IgD-negative memory B cell (primary cell): Measurements from ENCODE around the gene KRTCAP2. TPM values are rescaled to one million over a fixed set of nuclear protein-coding genes. Genes with fewer than 3 reads are reported as not detected.
"Not testable (repeated sequence)": the region's sequence is repeated elsewhere in the genome, so short reads cannot be mapped to it uniquely, and the experiment has no call there.

Experiments used
- H3K27ac Mint-ChIP-seq, 3 donors: one replicate each; pipeline ENCODE4 v1.8.0; 2020 to 2022; ENCODE audit warnings: mild to moderate bottlenecking in 3 of 3, mixed read lengths in 3 of 3, moderate library complexity in 1 of 3
- H3K27me3 Mint-ChIP-seq: one replicate; pipeline ENCODE4 v1.8.0; 2021; ENCODE audit warnings: mixed read lengths
- H3K36me3 Mint-ChIP-seq: one replicate; pipeline ENCODE4 v1.8.0; 2020; ENCODE audit warnings: mild to moderate bottlenecking, mixed read lengths
- H3K4me1 Mint-ChIP-seq, 3 donors: one replicate each; pipeline ENCODE4 v1.8.0; 2020 to 2022; ENCODE audit warnings: mixed read lengths in 3 of 3, mild to moderate bottlenecking in 1 of 3
- H3K4me3 Mint-ChIP-seq, 4 donors: one replicate each; pipeline ENCODE4 v1.8.0; 2020 to 2022; ENCODE audit warnings: mild to moderate bottlenecking in 4 of 4, mixed read lengths in 4 of 4, moderate library complexity in 3 of 4
- H3K9me3 Mint-ChIP-seq, 3 donors: one replicate each; pipeline ENCODE4 v1.8.0; 2020 to 2021; ENCODE audit warnings: mixed read lengths in 3 of 3, mild to moderate bottlenecking in 1 of 3
- polyA plus RNA-seq: library from polyadenylated mRNA; unstranded; fragments of 300-500 nt; fragmentation: Illumina TruSeq; gene quantifications from one replicate; pipeline ENCODE4 v1.2.3, GENCODE V29; 2021

The KRTCAP2 gene
- polyA plus RNA-seq, 1 donor from 2014 or later = 420 TPM

GRCh38 chr1:155193991-155194240 lies 20.8 kb upstream of the KRTCAP2 start:
- H3K9me3 Mint-ChIP-seq, H3K27me3 Mint-ChIP-seq, H3K36me3 Mint-ChIP-seq: not testable (repeated sequence)
- peak overlapping the region; percentile 80 to 98 (median 95) for H3K27ac Mint-ChIP-seq
- peaks cover 5 to 15% (median 12%) of the 10 kb centered on the region in 3 donors for H3K4me1 Mint-ChIP-seq
- H3K4me3 Mint-ChIP-seq = peak overlapping the region; percentile 65 to 97 (median 92)

DNA sequence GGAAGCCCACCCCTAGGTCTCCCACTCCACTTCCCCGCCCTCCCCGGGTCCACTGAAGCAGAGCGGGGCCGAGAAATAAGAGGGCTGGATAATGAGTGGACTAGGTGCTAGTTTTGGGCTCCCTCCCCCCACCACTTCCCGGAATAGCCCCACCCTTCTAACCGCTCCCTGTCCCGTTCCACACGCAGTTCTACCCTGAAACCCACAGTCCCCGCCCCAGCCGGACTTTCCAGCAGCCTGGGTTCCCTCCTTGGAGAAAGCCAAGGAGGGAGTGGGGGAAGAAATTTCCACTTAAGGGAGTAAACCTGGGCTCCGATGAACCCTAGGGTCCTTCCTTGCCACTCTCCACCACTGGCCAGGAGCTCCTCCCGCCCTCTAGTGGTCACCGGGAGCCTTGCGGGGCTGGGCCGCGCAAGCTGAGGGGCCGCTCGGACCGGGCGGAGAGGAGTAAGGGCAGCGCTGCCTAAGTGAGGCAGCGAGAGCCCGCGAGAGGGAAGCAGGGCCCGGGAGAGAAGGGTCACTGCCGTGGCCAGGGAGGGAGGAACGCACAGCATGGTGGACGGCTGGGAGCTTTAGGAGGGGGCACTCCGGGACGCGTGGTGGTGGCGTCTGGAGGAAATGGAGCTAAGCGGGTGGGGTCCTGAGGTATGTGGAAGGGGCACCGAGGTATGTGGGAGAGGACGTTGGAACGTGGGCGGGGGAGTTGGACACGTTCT lies 20.3 kb upstream of the KRTCAP2 start:
- no peaks in the 10 kb centered on the region for H3K27me3 Mint-ChIP-seq
- H3K36me3 Mint-ChIP-seq = no peaks in the 10 kb centered on the region
- no peaks in the 10 kb centered on the region for H3K9me3 Mint-ChIP-seq
- peaks cover 5 to 15% (median 12%) of the 10 kb centered on the region in 3 donors for H3K4me1 Mint-ChIP-seq
- peak overlapping the region; percentile 80 to 98 (median 95) for H3K27ac Mint-ChIP-seq
- H3K4me3 Mint-ChIP-seq = peak overlapping the region; percentile 65 to 97 (median 92)

DNA sequence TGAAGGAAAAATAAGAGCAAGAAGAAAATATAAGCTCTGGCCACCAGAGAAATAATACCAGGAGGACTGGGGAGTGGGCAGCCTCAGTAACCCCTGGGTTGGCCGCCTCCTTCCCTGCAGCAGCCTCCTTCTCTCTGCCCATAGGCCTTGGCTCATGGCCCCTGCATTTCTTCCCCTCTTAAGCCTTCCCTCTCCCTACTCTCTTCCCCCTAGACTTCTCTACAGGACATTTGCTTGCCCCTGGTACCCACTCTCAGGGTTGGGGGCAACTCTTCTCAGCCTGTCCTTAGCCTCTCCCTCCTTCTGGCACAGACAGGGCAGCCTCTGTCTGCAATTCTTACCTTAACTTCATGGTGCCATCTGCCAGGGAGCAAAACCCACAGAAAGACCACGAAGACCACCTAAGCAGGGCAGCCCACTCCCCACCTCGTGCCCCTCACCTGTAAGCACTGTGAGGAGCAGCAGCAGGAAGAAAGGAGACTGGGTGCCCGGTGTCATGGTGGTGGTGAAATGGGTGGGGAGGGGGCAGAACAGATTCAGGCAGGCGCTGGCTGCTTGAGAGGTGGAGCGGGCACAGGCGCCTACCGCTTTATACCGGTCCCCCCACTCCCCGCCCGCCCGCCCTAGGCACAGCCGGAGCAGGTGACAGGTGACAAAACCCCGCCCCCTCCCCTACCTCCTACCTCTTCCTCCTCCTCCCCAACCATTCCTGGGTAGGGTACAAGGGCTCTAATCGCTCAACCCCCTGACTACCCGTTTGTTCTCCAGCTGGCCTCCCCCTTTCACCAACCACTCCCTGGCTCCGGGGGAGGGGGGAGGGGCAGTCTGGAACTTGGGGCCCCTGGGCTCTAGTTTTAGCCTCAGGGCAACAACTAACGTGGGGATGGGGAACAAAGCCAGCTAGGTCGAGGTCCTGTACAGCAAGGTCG lies 19.5 kb upstream of the KRTCAP2 start:
- Mint-ChIP-seq H3K27ac (no peak overlapping the region), H3K27me3 (no peaks in the 10 kb centered on the region), H3K9me3 (no peaks in the 10 kb centered on the region), H3K4me3 (peak overlapping the region; percentile 79 to 97 (median 83)), H3K4me1 (peaks cover 5 to 16% (median 15%) of the 10 kb centered on the region in 3 donors), H3K36me3 (peaks cover 1% of the 10 kb centered on the region)

- Mint-ChIP-seq H3K4me1 (peaks cover 5 to 16% (median 16%) of the 10 kb centered on the region in 3 donors), H3K9me3 (no peaks in the 10 kb centered on the region), H3K36me3 (peaks cover 1% of the 10 kb centered on the region), H3K27me3 (no peaks in the 10 kb centered on the region), H3K27ac (no peak overlapping the region), H3K4me3 (peak overlapping the region in 2 of 4 donors; percentile 79)
These were observed 18.8 kb upstream of the KRTCAP2 start for GRCh38 chr1:155191904-155192303.

DNA sequence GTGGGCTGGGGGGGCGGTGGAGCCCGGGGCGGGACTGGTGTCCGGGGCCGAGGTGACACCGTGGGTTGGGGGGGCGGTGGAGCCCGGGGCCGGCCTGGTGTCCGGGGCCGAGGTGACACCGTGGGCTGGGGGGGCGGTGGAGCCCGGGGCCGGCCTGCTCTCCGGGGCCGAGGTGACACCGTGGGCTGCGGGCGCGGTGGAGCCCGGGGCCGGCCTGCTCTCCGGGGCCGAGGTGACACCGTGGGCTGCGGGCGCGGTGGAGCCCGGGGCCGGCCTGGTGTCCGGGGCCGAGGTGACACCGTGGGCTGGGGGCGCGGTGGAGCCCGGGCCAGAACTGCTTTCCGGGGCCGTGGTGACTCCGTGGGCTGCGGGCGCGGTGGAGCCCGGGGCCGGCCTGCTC lies 16.8 kb upstream of the KRTCAP2 start:
- H3K27ac Mint-ChIP-seq, H3K36me3 Mint-ChIP-seq, H3K4me3 Mint-ChIP-seq, H3K27me3 Mint-ChIP-seq, H3K9me3 Mint-ChIP-seq: not testable (repeated sequence)
- H3K4me1 Mint-ChIP-seq = peaks cover 12 to 26% (median 22%) of the 10 kb centered on the region in 3 donors

DNA sequence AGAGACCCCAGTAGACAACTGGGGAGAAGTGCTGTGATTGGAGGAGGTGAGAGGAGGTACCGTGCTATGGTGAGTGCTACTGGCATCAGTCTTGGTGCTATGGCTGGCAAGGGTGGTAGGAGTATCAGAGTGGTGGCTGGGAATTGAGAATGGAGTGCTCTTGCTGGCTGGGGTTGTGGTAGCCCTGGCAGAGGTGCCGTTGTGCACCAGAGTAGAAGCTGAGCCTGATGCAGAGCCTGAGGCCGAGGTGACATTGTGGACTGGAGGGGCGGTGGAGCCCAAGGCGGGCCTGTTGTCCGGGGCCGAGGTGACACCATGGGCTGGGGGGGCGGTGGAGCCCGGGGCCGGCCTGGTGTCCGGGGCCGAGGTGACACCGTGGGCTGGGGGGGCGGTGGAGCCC lies 15.2 kb upstream of the KRTCAP2 start:
- Mint-ChIP-seq H3K36me3 (peaks cover 1% of the 10 kb centered on the region), H3K4me1 (peaks cover 10 to 19% (median 19%) of the 10 kb centered on the region in 3 donors), H3K9me3 (no peaks in the 10 kb centered on the region), H3K27ac (peak overlapping the region in 1 of 3 donors; percentile 2), H3K27me3 (no peaks in the 10 kb centered on the region), H3K4me3 (peak overlapping the region in 2 of 4 donors; percentile 2 to 34)

DNA sequence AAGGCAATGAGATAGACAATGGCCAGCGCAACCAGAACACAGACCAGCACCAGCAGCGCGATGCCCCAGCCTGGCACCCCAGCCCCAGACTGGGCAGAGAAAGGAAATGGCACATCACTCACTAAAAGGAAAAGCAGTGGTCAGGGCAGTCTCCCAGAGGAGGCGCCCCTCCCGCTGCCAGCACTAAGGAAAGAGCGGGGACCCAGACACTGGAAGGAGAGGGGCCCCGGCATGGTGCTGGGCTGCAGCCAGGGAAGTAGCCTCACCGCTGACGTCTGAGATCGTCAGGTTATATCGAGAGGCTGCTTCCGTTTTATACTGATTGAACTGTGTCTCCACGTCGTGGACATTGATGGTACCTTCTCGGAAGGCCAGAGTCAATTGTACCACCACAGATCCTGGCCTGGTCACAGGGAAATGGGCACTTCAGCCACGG lies 14.4 kb upstream of the KRTCAP2 start:
- Mint-ChIP-seq H3K36me3 (peaks cover 1% of the 10 kb centered on the region), H3K9me3 (no peaks in the 10 kb centered on the region), H3K4me3 (no peak overlapping the region), H3K4me1 (peaks cover 10 to 19% (median 19%) of the 10 kb centered on the region in 3 donors), H3K27ac (peak overlapping the region in 2 of 3 donors; percentile 62 to 67), H3K27me3 (no peaks in the 10 kb centered on the region)

DNA sequence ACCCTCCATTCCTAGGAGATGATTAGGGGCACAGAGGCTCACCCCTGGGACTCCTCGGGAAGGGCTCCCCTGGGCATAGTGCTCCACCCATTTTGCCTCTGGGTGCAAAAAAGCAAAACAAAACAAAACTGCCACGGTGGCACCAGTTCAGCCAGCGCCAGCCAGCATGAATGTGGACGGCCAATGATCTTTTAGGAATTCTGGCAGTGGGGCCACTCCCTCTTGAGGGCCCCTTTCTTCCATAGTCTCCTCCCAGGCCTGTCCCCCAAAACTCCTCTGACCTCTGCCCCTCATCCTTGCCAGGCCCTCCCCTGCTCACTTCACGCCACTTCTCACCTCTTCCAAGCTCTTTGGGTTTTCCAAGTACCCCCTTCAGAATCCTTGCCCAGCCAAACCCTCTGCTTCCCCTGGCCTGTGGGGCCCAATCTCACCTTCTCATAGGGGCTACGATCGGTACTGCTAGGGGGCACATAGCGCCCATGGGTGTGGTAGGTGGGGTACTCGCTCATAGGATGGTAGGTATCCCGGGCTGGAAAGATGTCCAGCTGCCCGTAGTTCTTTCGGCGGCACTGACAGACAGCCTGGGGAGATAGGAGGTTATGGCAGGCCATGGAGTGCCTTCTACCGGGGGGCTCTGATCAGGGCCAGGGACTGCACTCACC lies 13.8 kb upstream of the KRTCAP2 start:
- Mint-ChIP-seq H3K27me3 (no peaks in the 10 kb centered on the region), H3K4me1 (peaks cover 10 to 17% (median 17%) of the 10 kb centered on the region in 3 donors), H3K4me3 (peak overlapping the region in 2 of 4 donors; percentile 26 to 80), H3K9me3 (no peaks in the 10 kb centered on the region), H3K36me3 (peaks cover 1% of the 10 kb centered on the region), H3K27ac (peak overlapping the region in 1 of 3 donors; percentile 62)

- H3K4me3 Mint-ChIP-seq = peak overlapping the region in 1 of 4 donors; percentile 26
- H3K4me1 Mint-ChIP-seq = peaks cover 10 to 17% (median 17%) of the 10 kb centered on the region in 3 donors
- H3K27ac Mint-ChIP-seq = peak overlapping the region in 2 of 3 donors; percentile 62 to 71
- H3K27me3 Mint-ChIP-seq = no peaks in the 10 kb centered on the region
- H3K9me3 Mint-ChIP-seq = no peaks in the 10 kb centered on the region
- peaks cover 1% of the 10 kb centered on the region for H3K36me3 Mint-ChIP-seq
These were observed 13.1 kb upstream of the KRTCAP2 start for GRCh38 chr1:155186067-155186793.

GRCh38 chr1:155185783-155186066 lies 12.6 kb upstream of the KRTCAP2 start:
- H3K27ac Mint-ChIP-seq = peak overlapping the region; percentile 45 to 80 (median 71)
- peaks cover 10 to 17% (median 17%) of the 10 kb centered on the region in 3 donors for H3K4me1 Mint-ChIP-seq
- peak overlapping the region in 2 of 4 donors; percentile 43 to 84 for H3K4me3 Mint-ChIP-seq
- H3K36me3 Mint-ChIP-seq = peaks cover 1% of the 10 kb centered on the region
- H3K27me3 Mint-ChIP-seq = no peaks in the 10 kb centered on the region
- H3K9me3 Mint-ChIP-seq = no peaks in the 10 kb centered on the region

DNA sequence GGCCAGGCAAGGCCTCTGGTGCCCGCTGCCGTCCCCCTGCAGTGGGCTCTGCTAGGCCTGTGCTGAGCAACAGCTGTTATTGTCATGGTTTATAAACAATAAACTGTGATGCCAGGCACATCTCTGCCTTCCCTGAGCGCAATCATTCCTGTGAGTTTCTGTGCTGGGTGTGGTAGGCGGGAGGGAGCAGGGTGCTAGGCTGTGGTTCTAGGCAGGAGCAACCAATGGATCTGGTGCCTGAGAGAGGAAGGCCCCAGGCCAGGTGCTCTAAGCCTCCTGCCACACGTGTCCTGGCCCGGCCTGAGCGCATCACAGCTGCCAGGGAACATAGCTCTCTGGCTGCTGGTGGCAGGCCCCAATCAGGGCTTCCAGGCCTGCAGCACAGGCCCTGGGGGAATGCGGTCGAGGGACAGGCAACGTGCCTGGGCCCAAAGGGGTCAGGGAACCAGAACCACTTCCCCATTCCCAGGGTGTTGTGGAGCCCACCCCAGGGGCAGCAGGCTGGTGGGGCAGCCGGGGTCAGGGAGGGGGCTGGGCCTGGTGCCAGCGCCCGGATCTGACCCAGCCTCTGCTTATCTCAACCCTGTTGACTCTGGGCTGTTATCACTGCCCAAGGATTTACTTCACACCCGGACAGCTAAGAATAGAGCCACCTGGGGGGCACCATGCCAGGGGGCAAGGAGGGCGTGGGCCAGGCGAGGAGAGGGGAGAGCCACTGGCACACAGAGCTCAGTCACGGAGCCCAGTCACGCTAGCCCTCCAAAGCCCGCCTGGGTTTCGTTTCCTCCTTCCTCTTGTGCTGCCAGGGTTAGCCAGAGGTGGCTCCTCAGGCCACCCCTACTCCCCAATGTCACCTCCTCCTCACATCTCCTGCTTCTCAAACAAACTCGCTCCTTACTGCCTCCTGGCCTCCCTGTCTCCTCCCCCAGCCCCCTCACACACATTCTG lies 12.0 kb upstream of the KRTCAP2 start:
- Mint-ChIP-seq H3K36me3 (peaks cover 1% of the 10 kb centered on the region), H3K27me3 (no peaks in the 10 kb centered on the region), H3K27ac (peak overlapping the region; percentile 71 to 95 (median 80))

DNA sequence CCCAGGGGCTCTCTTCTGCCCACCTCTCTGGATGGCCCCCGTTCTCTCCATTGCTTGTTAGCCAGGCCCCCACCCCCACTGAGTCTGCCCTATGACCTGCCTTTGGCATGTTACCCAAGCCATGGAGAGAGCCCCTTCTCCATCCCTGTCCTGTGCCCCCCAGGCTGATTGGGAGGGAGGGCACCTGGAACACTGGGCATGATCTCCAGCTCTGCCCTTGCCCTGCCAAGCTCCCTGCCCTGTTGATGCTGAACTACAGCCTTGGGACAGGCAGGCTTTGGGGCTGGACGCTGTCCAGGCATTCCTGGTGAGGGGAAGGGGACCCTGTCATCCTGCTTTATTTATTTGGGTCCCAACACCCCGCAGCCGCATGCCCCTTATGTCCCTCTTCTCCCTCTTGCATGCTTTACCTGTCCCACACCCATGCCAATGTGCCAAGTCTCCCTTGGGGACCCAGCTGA lies 11.3 kb upstream of the KRTCAP2 start:
- Mint-ChIP-seq H3K27ac (peak overlapping the region; percentile 10 to 95 (median 80)), H3K4me1 (peaks cover 10 to 17% (median 17%) of the 10 kb centered on the region in 3 donors), H3K36me3 (peaks cover 1% of the 10 kb centered on the region), H3K9me3 (no peaks in the 10 kb centered on the region), H3K27me3 (no peaks in the 10 kb centered on the region), H3K4me3 (no peak overlapping the region)

More for the DNA sequence above, 12.0 kb upstream of the KRTCAP2 start:
- peaks cover 10 to 17% (median 17%) of the 10 kb centered on the region in 3 donors for H3K4me1 Mint-ChIP-seq
- no peaks in the 10 kb centered on the region for H3K9me3 Mint-ChIP-seq
- H3K4me3 Mint-ChIP-seq = peak overlapping the region; percentile 25 to 86 (median 64)

DNA sequence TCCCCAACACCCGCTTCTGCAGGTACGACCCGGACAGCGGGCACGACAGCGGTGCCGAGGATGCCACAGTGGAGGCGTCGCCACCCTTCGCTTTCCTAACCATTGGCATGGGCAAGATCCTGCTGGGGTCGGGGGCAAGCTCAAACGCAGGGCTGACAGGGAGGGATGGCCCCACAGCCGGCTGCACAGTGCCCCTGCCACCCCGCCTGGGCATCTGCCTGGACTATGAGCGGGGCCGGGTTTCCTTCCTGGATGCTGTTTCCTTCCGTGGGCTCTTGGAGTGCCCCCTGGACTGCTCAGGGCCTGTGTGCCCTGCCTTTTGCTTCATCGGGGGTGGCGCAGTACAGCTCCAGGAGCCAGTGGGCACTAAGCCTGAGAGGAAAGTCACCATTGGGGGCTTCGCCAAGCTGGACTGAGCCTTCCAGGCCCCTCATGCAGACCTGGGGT lies 10.7 kb upstream of the KRTCAP2 start:
- peaks cover 10 to 17% (median 17%) of the 10 kb centered on the region in 3 donors for H3K4me1 Mint-ChIP-seq
- H3K27ac Mint-ChIP-seq = no peak overlapping the region
- H3K9me3 Mint-ChIP-seq = no peaks in the 10 kb centered on the region
- peaks cover 1% of the 10 kb centered on the region for H3K36me3 Mint-ChIP-seq
- H3K4me3 Mint-ChIP-seq = no peak overlapping the region
- no peaks in the 10 kb centered on the region for H3K27me3 Mint-ChIP-seq
